HG03103 (cell line): Measurements from ENCODE around the gene GIMAP7.
"Not testable (repeated sequence)": the region's sequence is repeated elsewhere in the genome, so short reads cannot be mapped to it uniquely, and the experiment has no call there.

Source experiments
- ATAC-seq: cut with Tn5 transposase; IDR thresholded peaks from one replicate; pipeline ENCODE4 v1.9.1; 2021; ENCODE audit warnings: low read depth; ENCODE audit not compliant: unreplicated experiment

Gene GIMAP7

GRCh38 chr7:150514748-150515222 lies at the start of gene GIMAP7:
Gene GIMAP7, plus strand, starts transcription at chr7:150514872. Its CDS starts 5,103 bp downstream, at chr7:150519975.
- ATAC-seq, result no peak

GRCh38 chr7:150464962-150465361 lies 49.7 kb upstream of the GIMAP7 start:
- ATAC-seq, result no peak

GRCh38 chr7:150465414-150465813 lies 49.3 kb upstream of the GIMAP7 start:
- no peak for ATAC-seq

DNA sequence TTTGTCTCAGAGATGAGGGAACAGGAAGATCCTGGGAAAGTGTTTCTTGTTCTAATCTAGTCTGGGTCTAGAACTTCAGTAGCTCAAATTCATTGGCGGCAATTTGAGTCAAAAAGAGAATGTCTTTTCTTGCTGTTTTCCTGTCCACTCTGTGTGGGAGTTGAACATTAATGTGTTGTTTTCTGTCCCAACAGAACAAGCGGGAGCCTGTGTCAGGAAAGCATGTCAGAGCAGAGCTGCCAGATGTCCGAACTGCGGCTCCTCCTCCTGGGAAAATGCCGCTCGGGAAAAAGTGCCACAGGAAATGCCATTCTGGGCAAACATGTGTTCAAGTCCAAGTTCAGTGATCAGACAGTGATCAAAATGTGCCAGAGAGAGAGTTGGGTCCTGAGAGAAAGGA lies 48.2 kb upstream of the GIMAP7 start:
- ATAC-seq, result no peak

- no peak for ATAC-seq
These were observed 46.4 kb upstream of the GIMAP7 start for GRCh38 chr7:150468241-150468640.

DNA sequence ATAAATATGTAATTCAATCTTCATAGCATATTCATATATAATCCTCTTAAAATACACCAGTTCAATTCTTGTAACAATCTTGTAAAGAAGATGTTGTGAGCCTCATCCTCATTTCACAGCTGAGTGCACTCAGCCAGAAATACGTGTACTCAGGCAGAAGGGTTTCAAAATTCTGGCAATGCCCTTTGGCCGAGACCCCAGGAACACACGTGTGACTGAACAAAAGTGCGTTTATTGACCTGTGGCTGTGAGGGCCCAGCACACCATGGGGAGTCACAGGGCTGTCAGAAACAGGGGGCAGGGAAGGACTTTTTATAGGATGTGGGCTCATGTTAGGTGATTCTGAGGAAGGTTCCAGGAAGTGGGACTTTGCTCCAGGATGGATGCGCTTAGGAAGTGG lies 42.8 kb upstream of the GIMAP7 start:
- no peak for ATAC-seq

- no peak for ATAC-seq
These were observed 40.8 kb upstream of the GIMAP7 start for GRCh38 chr7:150473902-150474301.

DNA sequence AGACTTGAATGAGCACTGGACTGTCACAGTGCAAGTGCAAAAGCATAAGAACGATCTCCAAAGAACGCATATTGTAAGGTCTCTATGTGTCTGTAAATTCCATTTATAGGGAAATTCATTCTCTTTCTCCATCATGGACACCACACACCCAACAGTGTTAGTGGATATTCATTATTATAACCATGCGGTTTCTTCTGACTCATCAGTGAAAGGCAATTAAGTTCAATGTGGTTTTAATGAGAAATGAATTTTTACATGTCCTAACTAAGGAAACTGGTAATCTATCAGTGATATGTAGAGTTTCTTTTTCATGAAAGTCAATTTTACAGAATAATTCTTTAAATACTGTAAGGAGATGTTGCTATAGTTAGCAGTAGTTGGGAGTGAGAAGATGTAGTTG lies 38.4 kb upstream of the GIMAP7 start:
- ATAC-seq, result no peak

DNA sequence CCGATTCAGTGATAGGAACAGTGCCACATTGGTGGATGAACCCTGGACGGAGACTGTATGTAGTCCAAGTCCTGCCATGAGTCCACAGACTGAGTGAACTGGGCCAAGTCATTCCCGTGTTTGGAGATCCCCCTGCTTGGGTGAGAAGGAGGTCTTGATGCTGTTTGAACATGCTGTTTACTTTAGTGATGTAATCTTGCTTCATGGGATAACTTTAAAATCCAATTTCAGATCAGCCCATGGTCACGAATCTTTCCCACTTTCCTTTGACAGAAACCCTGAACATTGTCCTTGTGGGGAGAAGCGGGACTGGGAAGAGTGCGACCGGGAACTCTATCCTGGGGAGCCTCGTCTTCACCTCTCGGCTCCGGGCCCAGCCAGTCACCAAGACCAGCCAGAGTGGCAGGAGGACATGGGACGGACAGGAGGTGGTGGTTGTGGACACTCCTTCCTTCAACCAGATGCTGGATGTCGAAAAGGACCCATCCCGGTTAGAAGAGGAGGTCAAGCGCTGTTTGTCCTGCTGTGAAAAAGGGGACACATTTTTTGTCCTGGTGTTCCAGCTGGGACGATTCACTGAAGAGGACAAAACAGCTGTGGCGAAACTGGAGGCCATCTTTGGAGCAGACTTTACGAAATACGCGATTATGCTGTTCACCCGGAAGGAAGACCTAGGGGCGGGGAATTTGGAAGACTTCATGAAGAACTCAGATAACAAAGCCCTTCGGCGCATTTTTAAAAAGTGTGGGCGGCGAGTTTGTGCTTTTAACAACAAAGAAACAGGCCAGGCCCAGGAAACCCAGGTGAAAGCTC lies 37.6 kb upstream of the GIMAP7 start:
- ATAC-seq, result no peak

DNA sequence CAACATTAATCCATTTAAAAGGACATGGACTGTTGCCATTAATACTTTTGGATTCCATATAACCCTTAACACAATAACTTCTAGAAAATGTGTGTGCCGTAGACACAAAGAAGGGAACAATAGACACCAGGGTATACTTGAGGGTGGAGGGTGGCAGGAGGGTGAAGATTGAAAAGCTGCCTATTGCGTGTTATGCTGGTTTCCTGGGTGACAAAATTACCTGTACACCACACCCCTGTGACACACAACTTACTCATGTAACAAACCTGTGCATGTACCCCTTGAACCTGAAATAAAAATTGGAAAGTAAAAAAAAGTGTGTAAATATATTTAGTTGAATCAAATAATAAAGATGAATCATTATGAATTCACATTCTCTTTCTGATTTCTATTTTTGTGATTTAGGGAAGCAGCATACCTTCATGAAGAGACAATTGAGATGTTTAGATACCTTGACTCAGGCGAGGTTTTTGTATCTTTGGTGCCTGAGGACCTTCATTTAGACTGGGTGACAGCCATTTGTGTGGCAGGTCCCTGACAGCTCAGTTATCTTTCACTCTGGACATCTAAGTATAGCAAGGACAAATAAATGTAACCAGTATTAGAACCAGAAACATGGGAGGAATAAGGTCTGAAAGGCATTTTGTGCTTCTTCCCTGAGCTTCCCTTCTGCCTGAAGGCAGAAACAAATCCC lies 35.5 kb upstream of the GIMAP7 start:
- no peak for ATAC-seq

DNA sequence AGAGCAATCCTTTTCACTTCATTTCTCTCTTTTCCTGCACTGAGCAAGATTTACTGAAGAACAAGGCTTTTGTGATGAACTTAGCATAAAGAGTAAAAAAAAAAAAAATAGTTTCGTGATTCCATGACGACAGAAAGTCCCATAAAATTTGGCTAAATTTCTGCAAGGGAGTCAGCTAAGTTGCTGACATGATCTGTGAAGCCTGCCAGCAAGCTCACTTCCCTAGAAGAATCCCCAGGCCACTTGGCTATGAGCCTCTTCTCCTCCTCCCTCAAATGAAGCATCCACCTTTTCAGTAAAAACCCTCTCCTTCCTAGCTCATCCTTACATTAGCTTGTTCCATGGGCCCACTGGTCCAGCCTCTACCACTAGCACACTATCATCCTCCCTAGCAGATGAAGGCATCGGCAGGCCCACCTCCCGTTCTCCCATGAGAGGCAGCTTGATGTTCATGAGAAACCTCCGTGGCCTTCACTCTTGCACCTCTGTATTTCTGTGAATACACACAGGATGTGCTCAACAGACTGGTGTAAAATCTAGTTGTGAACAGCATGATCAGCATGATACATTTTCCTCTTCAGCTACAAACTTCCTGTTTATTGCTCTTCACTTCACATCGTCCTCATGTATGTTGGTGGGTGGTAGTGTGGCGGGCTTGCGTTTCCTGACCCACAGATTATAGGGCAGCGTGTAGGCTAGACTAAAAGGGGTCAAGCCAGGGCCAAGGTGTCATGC lies 33.3 kb upstream of the GIMAP7 start:
- ATAC-seq, result no peak

GRCh38 chr7:150481922-150482321 lies 32.8 kb upstream of the GIMAP7 start:
- ATAC-seq, result no peak

GRCh38 chr7:150483514-150483913 lies 31.2 kb upstream of the GIMAP7 start:
- not testable (repeated sequence) for ATAC-seq

DNA sequence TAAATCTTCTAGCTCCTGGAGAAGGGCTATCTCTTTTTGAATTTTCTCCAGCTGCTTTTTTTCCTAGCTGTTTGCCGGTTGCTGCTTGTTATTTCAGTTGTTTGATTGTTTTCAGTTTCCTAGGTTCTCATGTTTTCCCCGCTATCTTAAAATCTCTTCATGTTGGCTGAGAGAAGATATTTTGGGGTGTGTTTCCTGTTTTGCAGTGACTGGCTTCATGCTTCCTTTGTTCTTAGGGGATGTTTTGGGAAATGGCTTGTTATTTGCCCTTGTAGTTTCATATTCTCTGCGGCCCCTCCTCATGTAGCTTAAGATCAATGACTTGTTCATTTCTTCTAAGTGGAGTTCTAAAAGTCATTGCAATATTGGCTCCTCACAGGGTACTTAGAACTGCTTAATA lies 30.6 kb upstream of the GIMAP7 start:
- not testable (repeated sequence) for ATAC-seq

DNA sequence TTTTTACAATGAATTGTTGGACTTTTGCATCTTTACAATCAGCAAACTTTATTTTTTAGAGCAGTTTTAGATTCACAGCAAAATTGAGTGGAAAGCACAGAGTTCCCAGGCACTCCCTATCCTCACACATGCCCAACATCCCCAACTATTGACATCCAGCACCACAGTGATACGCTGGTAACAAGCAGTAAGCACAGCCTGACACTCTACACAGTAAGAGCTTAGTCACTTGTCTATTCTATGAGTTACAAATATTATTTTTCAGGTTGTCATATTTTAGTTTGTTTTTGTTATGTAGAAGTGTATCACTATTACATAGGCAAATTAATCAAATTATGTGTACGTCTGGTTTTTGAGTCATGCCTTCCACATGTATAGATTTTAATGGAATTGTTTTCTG lies 27.0 kb upstream of the GIMAP7 start:
- ATAC-seq, result no peak

- no peak for ATAC-seq
These were observed 24.9 kb upstream of the GIMAP7 start for GRCh38 chr7:150489782-150490181.

GRCh38 chr7:150493442-150493841 lies 21.2 kb upstream of the GIMAP7 start:
- ATAC-seq, result not testable (repeated sequence)

DNA sequence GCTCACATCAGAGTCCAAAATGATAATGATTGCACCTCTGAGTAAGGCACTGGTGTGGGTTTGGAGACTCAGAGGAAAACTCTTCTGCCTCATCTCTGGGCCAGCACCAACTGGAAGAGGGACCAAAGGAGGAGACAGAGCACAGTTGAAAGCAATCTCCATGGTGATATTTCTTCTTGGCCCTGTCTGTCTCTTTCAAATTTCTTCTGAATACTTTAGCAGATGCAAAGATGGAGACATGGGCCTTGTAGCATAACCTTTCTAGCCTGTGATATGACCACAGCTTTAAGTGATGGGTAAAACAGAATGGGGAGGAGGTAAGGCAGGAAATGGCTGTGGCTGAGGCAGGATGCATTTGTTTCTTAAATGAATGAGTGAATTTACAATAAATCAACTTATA lies 12.2 kb upstream of the GIMAP7 start:
- no peak for ATAC-seq

- no peak for ATAC-seq
These were observed 11.5 kb upstream of the GIMAP7 start for GRCh38 chr7:150503155-150503554.

- ATAC-seq, result no peak
These were observed 11.1 kb upstream of the GIMAP7 start for GRCh38 chr7:150503581-150503980.

GRCh38 chr7:150507947-150508602 lies 6.6 kb upstream of the GIMAP7 start:
- no peak for ATAC-seq
